ENCODE data around the gene PHACTR2. TPM values are rescaled to one million over a fixed set of nuclear protein-coding genes. Genes with fewer than 3 reads are reported as not detected.

Gene PHACTR2
- total and polyA plus RNA-seq, 2 of the 13 experiments (the other 11 are each of a cell fraction or from before 2014, with no cell fraction given), result 11.3 to 28.2 TPM

GRCh38 chr6:143692696-143693095 is 14.9 kb downstream of the PHACTR2 start (continued):
- no peak for TF ChIP-seq NAIF1 (CRISPR knock-in tag; IDR thresholded peaks at IDR 0.05; ENCODE audit: borderline replicate concordance)
- peak in 1 of 2 experiments; percentile 18; a peak in 1 of 4 replicates for TF ChIP-seq REST (IDR thresholded peaks at IDR 0.05; ENCODE audit: borderline replicate concordance in 1 of 2, low read depth in 1 of 2, low read length in 2 of 2)
- TF ChIP-seq, protein P1, sequence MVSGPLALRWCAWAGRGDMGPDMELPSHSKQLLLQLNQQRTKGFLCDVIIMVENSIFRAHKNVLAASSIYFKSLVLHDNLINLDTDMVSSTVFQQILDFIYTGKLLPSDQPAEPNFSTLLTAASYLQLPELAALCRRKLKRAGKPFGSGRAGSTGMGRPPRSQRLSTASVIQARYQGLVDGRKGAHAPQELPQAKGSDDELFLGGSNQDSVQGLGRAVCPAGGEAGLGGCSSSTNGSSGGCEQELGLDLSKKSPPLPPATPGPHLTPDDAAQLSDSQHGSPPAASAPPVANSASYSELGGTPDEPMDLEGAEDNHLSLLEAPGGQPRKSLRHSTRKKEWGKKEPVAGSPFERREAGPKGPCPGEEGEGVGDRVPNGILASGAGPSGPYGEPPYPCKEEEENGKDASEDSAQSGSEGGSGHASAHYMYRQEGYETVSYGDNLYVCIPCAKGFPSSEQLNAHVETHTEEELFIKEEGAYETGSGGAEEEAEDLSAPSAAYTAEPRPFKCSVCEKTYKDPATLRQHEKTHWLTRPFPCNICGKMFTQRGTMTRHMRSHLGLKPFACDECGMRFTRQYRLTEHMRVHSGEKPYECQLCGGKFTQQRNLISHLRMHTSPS (CRISPR knock-in tag; IDR thresholded peaks at IDR 0.05; ENCODE audit: low read depth), result no peak
- TF ChIP-seq ZBTB3 (CRISPR knock-in tag; IDR thresholded peaks at IDR 0.05; ENCODE audit: borderline replicate concordance, low read depth), result no peak
- TF ChIP-seq ZNF20 (CRISPR knock-in tag; IDR thresholded peaks at IDR 0.05), result no peak
- no peak for TF ChIP-seq SIN3A (IDR thresholded peaks at IDR 0.05; ENCODE audit: borderline replicate concordance, low read depth, low read length)
- TF ChIP-seq ZNF512B (CRISPR knock-in tag; IDR thresholded peaks at IDR 0.05; ENCODE audit: borderline replicate concordance), result peak; percentile 56; the same call in 1 of the 2 replicates
- TF ChIP-seq ISX (CRISPR knock-in tag; conservative IDR thresholded peaks at IDR 0.05), result no peak
- no peak for TF ChIP-seq KLF13 (CRISPR knock-in tag; IDR thresholded peaks at IDR 0.05)
- peak; percentile 39; the same call in 1 of the 2 replicates for TF ChIP-seq SALL2 (CRISPR knock-in tag; IDR thresholded peaks at IDR 0.05)
- peak; percentile 55; the same call in 1 of the 2 replicates for TF ChIP-seq SMC3 (IDR thresholded peaks at IDR 0.05; ENCODE audit: low read length)
- TF ChIP-seq, protein P2, sequence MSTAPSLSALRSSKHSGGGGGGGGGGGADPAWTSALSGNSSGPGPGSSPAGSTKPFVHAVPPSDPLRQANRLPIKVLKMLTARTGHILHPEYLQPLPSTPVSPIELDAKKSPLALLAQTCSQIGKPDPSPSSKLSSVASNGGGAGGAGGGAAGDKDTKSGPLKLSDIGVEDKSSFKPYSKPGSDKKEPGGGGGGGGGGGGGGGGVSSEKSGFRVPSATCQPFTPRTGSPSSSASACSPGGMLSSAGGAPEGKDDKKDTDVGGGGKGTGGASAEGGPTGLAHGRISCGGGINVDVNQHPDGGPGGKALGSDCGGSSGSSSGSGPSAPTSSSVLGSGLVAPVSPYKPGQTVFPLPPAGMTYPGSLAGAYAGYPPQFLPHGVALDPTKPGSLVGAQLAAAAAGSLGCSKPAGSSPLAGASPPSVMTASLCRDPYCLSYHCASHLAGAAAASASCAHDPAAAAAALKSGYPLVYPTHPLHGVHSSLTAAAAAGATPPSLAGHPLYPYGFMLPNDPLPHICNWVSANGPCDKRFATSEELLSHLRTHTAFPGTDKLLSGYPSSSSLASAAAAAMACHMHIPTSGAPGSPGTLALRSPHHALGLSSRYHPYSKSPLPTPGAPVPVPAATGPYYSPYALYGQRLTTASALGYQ (CRISPR knock-in tag; IDR thresholded peaks at IDR 0.05), result no peak
- peak; percentile 87; the same call in 1 of the 2 replicates for TF ChIP-seq FOXJ3 (CRISPR knock-in tag; IDR thresholded peaks at IDR 0.05; ENCODE audit: borderline replicate concordance)
- peak; percentile 100 for TF ChIP-seq ZNF12 (CRISPR knock-in tag; IDR thresholded peaks at IDR 0.05)
- TF ChIP-seq ERF (CRISPR knock-in tag; IDR thresholded peaks at IDR 0.05), result peak; percentile 89
- TF ChIP-seq IRF1 (CRISPR knock-in tag; IDR thresholded peaks at IDR 0.05; ENCODE audit: low read depth), result no peak
- no peak for TF ChIP-seq MED13 (CRISPR knock-in tag; IDR thresholded peaks at IDR 0.05)
- no peak for TF ChIP-seq ZNF713 (CRISPR knock-in tag; IDR thresholded peaks at IDR 0.05)
- peak; percentile 52; the same call in 1 of the 2 replicates for TF ChIP-seq ZNF772 (CRISPR knock-in tag; IDR thresholded peaks at IDR 0.05)

All from HepG2 (cell line).